Activated CD8-positive, alpha-beta T cell treated with anti-CD3 and anti-CD28 coated beads for 36 hours (primary cell): ENCODE data around the gene DDX19B. TPM values are rescaled to one million over a fixed set of nuclear protein-coding genes. Genes with fewer than 3 reads are reported as not detected.
"Not testable (repeated sequence)": the region's sequence is repeated elsewhere in the genome, so short reads cannot be mapped to it uniquely, and the experiment has no call there.

Source experiments
- ATAC-seq: fragments of 200-7000 bp; cut with Tn5 transposase; one replicate; pipeline ENCODE4 v1.10.0; 2021; ENCODE audit warnings: mild to moderate bottlenecking, moderate library complexity
- CTCF ChIA-PET: fragments of 350-600 bp; sonication (Branson Sonifier 250); formaldehyde crosslinking; loops from one replicate; lab custom pipeline; 2021; ENCODE audit warnings: antibody characterized with exemption; lab: Charles Lee
- POLR2A ChIA-PET: fragments of 350-600 bp; sonication (Branson Sonifier 250); formaldehyde crosslinking; loops from one replicate; lab custom pipeline; 2021; ENCODE audit warnings: antibody characterized with exemption; lab: Charles Lee
- DNase-seq: peaks from one replicate; pipeline ENCODE4 v3.0.0-alpha.2; 2020
- H3K27ac Mint-ChIP-seq: one replicate; pipeline ENCODE4 v1.8.0; 2021; ENCODE audit warnings: mild to moderate bottlenecking, mixed read lengths
- H3K27me3 Mint-ChIP-seq: one replicate; pipeline ENCODE4 v1.8.0; 2021; ENCODE audit warnings: mixed read lengths
- H3K36me3 Mint-ChIP-seq: one replicate; pipeline ENCODE4 v1.8.0; 2021; ENCODE audit warnings: low read depth, mixed read lengths
- H3K4me1 Mint-ChIP-seq: one replicate; pipeline ENCODE4 v1.8.0; 2021; ENCODE audit warnings: low read depth, mixed read lengths
- H3K4me3 Mint-ChIP-seq: one replicate; pipeline ENCODE4 v1.8.0; 2021; ENCODE audit warnings: mild to moderate bottlenecking, moderate library complexity, mixed read lengths
- H3K9me3 Mint-ChIP-seq: one replicate; pipeline ENCODE4 v1.8.0; 2021; ENCODE audit warnings: mixed read lengths
- CTCF ChIP-seq: fragments of 200-600 bp; IDR thresholded peaks from one replicate; pipeline ENCODE4 v1.8.0; 2022; ENCODE audit warnings: antibody characterized with exemption, mild to moderate bottlenecking
- intact Hi-C: fragments of 100-400 bp; cut with micrococcal nuclease; formaldehyde crosslinking; loops from one replicate; pipeline ENCODE4 v1.10.0; 2022
- total RNA-seq, 2 experiments: library from RNA; stranded (reverse); gene quantifications; one replicate each; pipeline ENCODE4 v1.2.3, GENCODE V29; 2021

The DDX19B gene
- total RNA-seq, 2 experiments from 2014 or later: 34.8 to 42.2 TPM

GRCh38 chr16:70306880-70307279 is 7.9 kb downstream of the DDX19B start:
- intact Hi-C loops: no loop called here
- Mint-ChIP-seq H3K4me3 (no peak overlapping the region), H3K27ac (no peak overlapping the region), H3K27me3 (no peaks in the 10 kb centered on the region), H3K9me3 (peaks cover 3% of the 10 kb centered on the region), H3K36me3 (peaks cover 9% of the 10 kb centered on the region), H3K4me1 (peaks cover 18% of the 10 kb centered on the region)
- ATAC-seq (no peak), DNase-seq (no peak)
- no peak for TF ChIP-seq CTCF
- ChIA-PET POLR2A (interaction anchor here (0.7 to 1.3 kb wide), 2 partner anchors 14 to 17 kb away, joined by 3 read pairs; partner anchors contain the start of gene AARS1), CTCF (interaction anchor here (1.2 kb wide), 1 partner anchor 34 kb away, joined by 3 read pairs; no protein-coding TSS in a partner anchor)

GRCh38 chr16:70307726-70308125 is 8.7 kb downstream of the DDX19B start:
- intact Hi-C loops, ATAC-seq, DNase-seq, H3K27ac Mint-ChIP-seq, H3K36me3 Mint-ChIP-seq, H3K27me3 Mint-ChIP-seq, H3K9me3 Mint-ChIP-seq, H3K4me3 Mint-ChIP-seq: not testable (repeated sequence)
- peaks cover 12% of the 10 kb centered on the region for H3K4me1 Mint-ChIP-seq
- ChIA-PET POLR2A (interaction anchor here (1.3 to 1.4 kb wide), 2 partner anchors 9 to 14 kb away, joined by 3 to 7 read pairs; partner anchors contain the start of gene DDX19B), CTCF (interaction anchor here (1.3 kb wide), 1 partner anchor 24 kb away, joined by 3 read pairs; no protein-coding TSS in a partner anchor)

GRCh38 chr16:70320121-70320520 is 21.1 kb downstream of the DDX19B start:
- ChIA-PET CTCF (no interaction called here), POLR2A (interaction anchor here (0.6 kb wide), 1 partner anchor 21 kb away, joined by 3 read pairs; the partner anchor contains the start of gene DDX19B)
- H3K4me3 Mint-ChIP-seq: no peak overlapping the region

GRCh38 chr16:70324998-70325747 is 26.2 kb downstream of the DDX19B start:
- no peaks in the 10 kb centered on the region for H3K4me1 Mint-ChIP-seq
- no peaks in the 10 kb centered on the region for H3K9me3 Mint-ChIP-seq
- no peak overlapping the region for H3K27ac Mint-ChIP-seq
- intact Hi-C loops: no loop called here
- DNase-seq: no peak
- H3K4me3 Mint-ChIP-seq: no peak overlapping the region
- peaks cover 19% of the 10 kb centered on the region for H3K36me3 Mint-ChIP-seq
- ChIA-PET POLR2A (interaction anchor here (0.7 to 1.5 kb wide), 4 partner anchors 9 to 36 kb away, joined by 3 to 5 read pairs (median 4); partner anchors contain the start of genes AARS1 and DDX19B), CTCF (interaction anchor here (0.7 to 1.2 kb wide), 4 partner anchors 9 to 395 kb away, joined by 3 to 4 read pairs (median 3); no protein-coding TSS in a partner anchor)
- no peak for TF ChIP-seq CTCF
- no peak for ATAC-seq
- no peaks in the 10 kb centered on the region for H3K27me3 Mint-ChIP-seq

More at GRCh38 chr16:70320121-70320520, 21.1 kb downstream of the DDX19B start:
- no peaks in the 10 kb centered on the region for H3K9me3 Mint-ChIP-seq
- no peaks in the 10 kb centered on the region for H3K27me3 Mint-ChIP-seq
- no peak for TF ChIP-seq CTCF
- no peaks in the 10 kb centered on the region for H3K4me1 Mint-ChIP-seq
- intact Hi-C loops: no loop called here
- ATAC-seq (no peak), DNase-seq (no peak)
- H3K36me3 Mint-ChIP-seq: peaks cover 10% of the 10 kb centered on the region
- H3K27ac Mint-ChIP-seq: no peak overlapping the region

GRCh38 chr16:70331091-70331490 is 32.1 kb downstream of the DDX19B start:
- intact Hi-C loops: no loop called here
- Mint-ChIP-seq H3K36me3 (peaks cover 22% of the 10 kb centered on the region), H3K27ac (no peak overlapping the region), H3K9me3 (no peaks in the 10 kb centered on the region), H3K4me3 (no peak overlapping the region), H3K4me1 (no peaks in the 10 kb centered on the region), H3K27me3 (no peaks in the 10 kb centered on the region)
- DNase-seq: no peak
- no peak for TF ChIP-seq CTCF
- ChIA-PET POLR2A (interaction anchor here (0.9 to 1.0 kb wide), 3 partner anchors 14 to 45 kb away, joined by 3 to 5 read pairs (median 3); partner anchors contain the start of gene DDX19A), CTCF (interaction anchor here (0.6 to 2.0 kb wide), 8 partner anchors 9 to 387 kb away, joined by 3 to 6 read pairs (median 3); partner anchors contain the start of genes DDX19A and FCSK)
- ATAC-seq: no peak
